ENCODE results near the gene DNAAF1. TPM values are rescaled to one million over a fixed set of nuclear protein-coding genes. Genes with fewer than 3 reads are reported as not detected.
A peak's percentile ranks its signal among the peaks of the same experiment; 100 is the strongest.

Gene DNAAF1
- total RNA-seq, 1 donor = 0.36 TPM

DNA sequence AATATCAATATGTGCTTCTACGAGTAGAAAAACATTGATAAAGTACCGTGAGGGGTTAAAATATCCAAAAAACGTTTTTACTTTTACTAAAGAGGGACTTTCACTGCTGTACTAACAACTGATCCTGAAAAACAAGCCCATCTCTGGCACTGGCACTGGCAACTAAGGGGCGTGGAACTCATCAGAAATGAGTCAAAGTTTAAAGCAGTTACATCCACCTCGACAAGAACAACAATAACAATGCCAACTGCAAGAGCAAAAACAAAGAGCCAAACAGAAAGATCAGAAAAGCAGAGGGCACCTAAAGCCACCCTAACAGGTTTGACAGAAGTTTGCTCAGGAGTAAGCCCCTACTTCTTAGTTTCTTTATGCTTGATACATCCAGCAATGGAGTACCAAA, 41.4 kb upstream of the DNAAF1 start:
- peak overlapping the region; percentile 39 for H3K4me2 ChIP-seq (ENCODE audit: insufficient read depth, low read length)
- H2AFZ ChIP-seq (ENCODE audit: low read length) = no peak overlapping the region
- H3K27me3 ChIP-seq (ENCODE audit: insufficient read depth, low read length) = no peaks in the 10 kb centered on the region
- H3K79me2 ChIP-seq (ENCODE audit: insufficient read depth, low read length) = peaks cover 62% of the 10 kb centered on the region
- no peak overlapping the region for H3K4me3 ChIP-seq (ENCODE audit: insufficient read depth, low read length)
- H3K36me3 ChIP-seq (ENCODE audit: insufficient read depth, low read length) = peaks cover 3% of the 10 kb centered on the region
- H3K27ac ChIP-seq (ENCODE audit: low read depth, low read length) = no peak overlapping the region
- no peak for DNase-seq (ENCODE audit: insufficient read length, low spot score, missing footprints)
- H4K20me1 ChIP-seq (ENCODE audit: insufficient read depth, low read length) = peaks cover 28% of the 10 kb centered on the region
- H3K4me1 ChIP-seq (ENCODE audit: insufficient read depth, low read length) = peaks cover 23% of the 10 kb centered on the region
- TF ChIP-seq, protein P1, sequence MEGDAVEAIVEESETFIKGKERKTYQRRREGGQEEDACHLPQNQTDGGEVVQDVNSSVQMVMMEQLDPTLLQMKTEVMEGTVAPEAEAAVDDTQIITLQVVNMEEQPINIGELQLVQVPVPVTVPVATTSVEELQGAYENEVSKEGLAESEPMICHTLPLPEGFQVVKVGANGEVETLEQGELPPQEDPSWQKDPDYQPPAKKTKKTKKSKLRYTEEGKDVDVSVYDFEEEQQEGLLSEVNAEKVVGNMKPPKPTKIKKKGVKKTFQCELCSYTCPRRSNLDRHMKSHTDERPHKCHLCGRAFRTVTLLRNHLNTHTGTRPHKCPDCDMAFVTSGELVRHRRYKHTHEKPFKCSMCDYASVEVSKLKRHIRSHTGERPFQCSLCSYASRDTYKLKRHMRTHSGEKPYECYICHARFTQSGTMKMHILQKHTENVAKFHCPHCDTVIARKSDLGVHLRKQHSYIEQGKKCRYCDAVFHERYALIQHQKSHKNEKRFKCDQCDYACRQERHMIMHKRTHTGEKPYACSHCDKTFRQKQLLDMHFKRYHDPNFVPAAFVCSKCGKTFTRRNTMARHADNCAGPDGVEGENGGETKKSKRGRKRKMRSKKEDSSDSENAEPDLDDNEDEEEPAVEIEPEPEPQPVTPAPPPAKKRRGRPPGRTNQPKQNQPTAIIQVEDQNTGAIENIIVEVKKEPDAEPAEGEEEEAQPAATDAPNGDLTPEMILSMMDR (IDR thresholded peaks at IDR 0.05; ENCODE audit: extremely low read depth, low read depth, low read length) = no peak
- H3K9me3 ChIP-seq (ENCODE audit: low read depth, low read length) = no peaks in the 10 kb centered on the region

DNA sequence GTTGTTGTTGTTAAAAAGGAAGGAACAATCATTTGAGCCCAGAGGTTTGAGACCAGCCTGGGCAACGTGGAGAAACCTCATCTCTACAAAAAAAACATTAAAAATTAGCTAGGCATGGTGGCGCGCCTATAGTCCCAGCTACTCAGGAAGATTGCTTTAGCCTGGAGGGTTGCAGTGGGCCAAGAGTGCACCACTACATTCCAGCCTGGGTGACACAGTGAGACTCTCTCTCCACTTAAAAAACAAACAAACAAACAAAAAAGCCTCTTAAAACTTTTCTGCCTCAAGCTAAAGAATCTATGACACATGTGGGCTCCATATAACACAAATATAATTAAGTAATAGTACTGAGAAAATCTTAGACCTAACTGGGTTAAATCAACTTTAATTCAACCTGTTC, 40.9 kb upstream of the DNAAF1 start:
- H3K27ac ChIP-seq (ENCODE audit: low read depth, low read length) = no peak overlapping the region
- DNase-seq (ENCODE audit: insufficient read length, low spot score, missing footprints) = no peak
- peaks cover 17% of the 10 kb centered on the region for H3K4me1 ChIP-seq (ENCODE audit: insufficient read depth, low read length)
- H4K20me1 ChIP-seq (ENCODE audit: insufficient read depth, low read length) = peaks cover 32% of the 10 kb centered on the region
- no peak overlapping the region for H3K4me2 ChIP-seq (ENCODE audit: insufficient read depth, low read length)
- TF ChIP-seq, protein P1 (IDR thresholded peaks at IDR 0.05; ENCODE audit: extremely low read depth, low read depth, low read length) = no peak
- no peaks in the 10 kb centered on the region for H3K9me3 ChIP-seq (ENCODE audit: low read depth, low read length)
- no peaks in the 10 kb centered on the region for H3K27me3 ChIP-seq (ENCODE audit: insufficient read depth, low read length)
- peaks cover 8% of the 10 kb centered on the region for H3K36me3 ChIP-seq (ENCODE audit: insufficient read depth, low read length)
- H3K79me2 ChIP-seq (ENCODE audit: insufficient read depth, low read length) = peaks cover 67% of the 10 kb centered on the region
- H3K4me3 ChIP-seq (ENCODE audit: insufficient read depth, low read length) = no peak overlapping the region
- no peak overlapping the region for H2AFZ ChIP-seq (ENCODE audit: low read length)

DNA sequence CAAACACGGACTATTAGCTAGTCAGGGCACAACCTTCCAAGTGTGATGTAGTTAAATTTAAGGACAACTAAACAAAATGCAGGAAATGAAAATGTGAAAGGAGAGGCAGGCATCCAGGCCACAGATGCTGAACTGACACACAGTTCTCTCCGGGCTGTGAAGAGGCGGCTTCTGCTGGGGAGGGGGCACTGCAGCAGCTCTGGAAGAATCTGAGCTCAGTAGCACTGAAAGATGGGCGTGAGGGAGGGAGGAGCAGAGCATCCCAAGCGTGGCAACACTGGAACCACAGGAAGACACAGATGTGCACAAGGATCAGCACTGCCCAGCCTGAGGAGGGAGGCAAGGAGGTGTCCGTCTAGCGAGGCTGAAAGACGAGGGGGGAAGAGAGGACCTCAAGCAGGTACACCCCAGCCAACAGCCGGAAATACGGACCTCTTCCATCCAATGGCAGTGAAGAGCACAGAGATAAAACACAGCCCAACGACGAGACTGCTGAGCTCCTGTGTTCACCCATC, 39.8 kb upstream of the DNAAF1 start:
- H3K9me3 ChIP-seq (ENCODE audit: low read depth, low read length) = no peaks in the 10 kb centered on the region

DNA sequence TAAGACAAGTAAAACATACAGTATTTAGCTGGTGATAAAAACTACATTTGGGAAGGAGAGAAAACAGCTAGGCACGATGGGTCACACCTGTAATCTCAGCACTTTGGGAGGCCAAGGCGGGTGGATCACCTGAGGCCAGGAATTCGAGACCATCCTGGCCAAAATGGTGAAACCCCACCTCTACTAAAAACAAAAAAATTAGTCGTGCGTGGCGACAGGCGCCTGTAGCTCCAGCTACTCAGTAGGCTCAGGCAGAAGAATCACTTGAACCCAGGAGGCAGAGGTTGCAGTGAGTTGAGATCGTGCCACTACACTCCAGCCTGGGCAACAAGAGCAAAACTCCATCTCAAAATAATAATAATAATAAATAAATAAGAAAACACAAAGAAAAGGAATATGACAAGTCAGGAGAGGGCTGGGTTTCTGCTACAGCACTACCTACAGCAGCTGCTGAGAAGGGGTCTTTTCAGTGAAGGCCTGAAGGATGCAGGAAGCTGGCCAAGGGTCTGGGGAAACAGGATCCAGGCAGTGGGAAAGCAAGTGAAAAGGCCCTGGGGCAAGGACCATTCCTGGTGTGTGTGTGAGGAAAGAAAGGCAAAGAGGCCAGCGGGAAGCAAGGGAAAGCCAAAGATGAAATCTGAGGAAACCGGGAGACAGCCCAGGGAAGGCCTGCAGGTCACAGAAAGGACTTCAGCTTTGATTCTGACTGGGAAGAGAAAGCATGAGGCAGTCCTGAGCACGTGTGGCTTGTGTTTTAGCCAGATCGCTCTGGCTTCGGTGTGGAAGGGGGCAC, 39.0 kb upstream of the DNAAF1 start:
- Histone ChIP-seq H3K27me3 (ENCODE audit: insufficient read depth, low read length) (no peaks in the 10 kb centered on the region), H3K4me1 (ENCODE audit: insufficient read depth, low read length) (peaks cover 9% of the 10 kb centered on the region), H3K9me3 (ENCODE audit: low read depth, low read length) (no peaks in the 10 kb centered on the region), H3K27ac (ENCODE audit: low read depth, low read length) (no peak overlapping the region), H3K79me2 (ENCODE audit: insufficient read depth, low read length) (peaks cover 86% of the 10 kb centered on the region), H2AFZ (ENCODE audit: low read length) (no peak overlapping the region), H4K20me1 (ENCODE audit: insufficient read depth, low read length) (peaks cover 50% of the 10 kb centered on the region), H3K36me3 (ENCODE audit: insufficient read depth, low read length) (peaks cover 18% of the 10 kb centered on the region), H3K4me3 (ENCODE audit: insufficient read depth, low read length) (no peak overlapping the region), H3K4me2 (ENCODE audit: insufficient read depth, low read length) (no peak overlapping the region)
- no peak for DNase-seq (ENCODE audit: insufficient read length, low spot score, missing footprints)
- TF ChIP-seq, protein P1 (IDR thresholded peaks at IDR 0.05; ENCODE audit: extremely low read depth, low read depth, low read length) = no peak

More for the DNA sequence above, 39.8 kb upstream of the DNAAF1 start:
- TF ChIP-seq, protein P1 (IDR thresholded peaks at IDR 0.05; ENCODE audit: extremely low read depth, low read depth, low read length) = no peak
- Histone ChIP-seq H3K4me1 (ENCODE audit: insufficient read depth, low read length) (peaks cover 9% of the 10 kb centered on the region), H3K27ac (ENCODE audit: low read depth, low read length) (no peak overlapping the region), H3K4me3 (ENCODE audit: insufficient read depth, low read length) (no peak overlapping the region), H2AFZ (ENCODE audit: low read length) (no peak overlapping the region), H3K79me2 (ENCODE audit: insufficient read depth, low read length) (peaks cover 78% of the 10 kb centered on the region), H3K27me3 (ENCODE audit: insufficient read depth, low read length) (no peaks in the 10 kb centered on the region), H4K20me1 (ENCODE audit: insufficient read depth, low read length) (peaks cover 42% of the 10 kb centered on the region), H3K36me3 (ENCODE audit: insufficient read depth, low read length) (peaks cover 10% of the 10 kb centered on the region), H3K4me2 (ENCODE audit: insufficient read depth, low read length) (no peak overlapping the region)
- no peak for DNase-seq (ENCODE audit: insufficient read length, low spot score, missing footprints)
